ENCODE data around the gene ATP13A1. TPM values are rescaled to one million over a fixed set of nuclear protein-coding genes. Genes with fewer than 3 reads are reported as not detected.

The ATP13A1 gene
- total RNA-seq, 2 experiments from 2014 or later: 66.6 to 69.2 TPM

DNA sequence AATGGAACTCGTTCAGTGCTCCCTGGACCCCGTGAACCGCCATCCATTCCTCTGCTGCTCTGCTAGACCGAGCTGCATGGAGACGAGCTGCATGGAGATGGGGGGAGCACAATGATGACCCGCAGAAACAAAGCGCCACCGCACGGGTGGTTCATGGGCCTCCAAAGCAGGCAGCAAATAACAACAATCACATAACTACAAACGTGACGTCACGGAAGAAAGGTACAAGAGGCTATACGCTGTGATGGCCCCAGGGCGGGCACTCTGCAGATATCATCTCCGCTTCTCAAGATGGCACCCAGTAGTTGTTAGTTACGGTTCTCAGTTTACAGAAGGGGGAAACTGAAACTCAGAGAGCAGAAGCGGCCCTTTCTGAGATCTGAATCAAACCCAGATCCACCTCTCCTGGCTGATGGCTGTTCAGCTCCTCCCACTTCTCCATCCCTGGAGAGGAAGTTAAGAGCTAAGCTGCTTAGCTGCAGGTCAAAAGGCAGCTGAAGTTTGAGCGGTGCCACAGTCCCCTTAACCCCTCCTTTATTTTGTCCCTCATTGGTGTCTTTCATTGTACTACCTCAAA is 1.7 kb downstream of the ATP13A1 start:
- CTCF ChIA-PET: interaction anchor here (0.5 to 1.4 kb wide), 7 partner anchors 71 to 298 kb away, joined by 3 to 6 read pairs (median 3); partner anchors contain the start of gene ZNF506
- H3K36me3 Mint-ChIP-seq: peaks cover 29% of the 10 kb centered on the region
- peaks cover 26% of the 10 kb centered on the region for H3K4me1 Mint-ChIP-seq (ENCODE audit: low read depth)
- intact Hi-C loops (cut with micrococcal nuclease): loop anchor here (1.0 to 10.0 kb wide), 6 partner anchors 18 to 467 kb away; partner anchors contain the start of genes BORCS8, GATAD2A, GMIP and PBX4
- POLR2A ChIA-PET: interaction anchor here (0.8 to 2.0 kb wide), 13 partner anchors 8 to 204 kb away, joined by 3 to 9 read pairs (median 5); partner anchors contain the start of genes GMIP, NDUFA13, TSSK6 and ZNF253
- no peaks in the 10 kb centered on the region for H3K27me3 Mint-ChIP-seq
- peak overlapping the region; percentile 94 for H3K27ac Mint-ChIP-seq
- peak; percentile 81 for DNase-seq
- H3K4me3 Mint-ChIP-seq: peak overlapping the region; percentile 96
- no peaks in the 10 kb centered on the region for H3K9me3 Mint-ChIP-seq

DNA sequence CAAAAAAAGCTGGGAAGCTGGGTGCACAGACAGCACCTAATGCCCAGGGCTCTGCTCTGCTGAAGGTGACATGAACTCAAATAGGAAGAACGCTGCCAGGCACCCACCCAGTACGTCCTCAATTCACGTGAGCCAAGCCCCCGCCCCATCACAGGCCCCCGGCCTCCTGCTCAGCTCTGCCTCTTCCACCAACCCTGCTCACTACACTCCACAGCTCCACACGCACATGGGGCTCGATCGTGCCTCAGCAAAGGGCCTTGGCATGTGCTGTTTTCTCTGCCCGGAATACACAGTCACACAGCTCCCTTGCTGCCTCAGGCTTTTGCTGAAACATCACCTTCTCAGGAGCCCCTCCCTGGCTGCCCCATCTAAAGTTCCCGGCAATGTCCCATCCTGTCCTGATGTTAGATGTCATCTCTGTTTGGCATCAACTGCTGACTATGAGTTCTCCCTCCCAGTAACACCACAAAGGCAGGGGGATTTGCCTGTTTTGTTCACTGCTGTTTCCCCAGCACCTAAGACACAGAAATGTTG is 2.3 kb downstream of the ATP13A1 start:
- intact Hi-C loops (cut with micrococcal nuclease): loop anchor here (10.0 kb wide), 2 partner anchors 256 to 466 kb away; partner anchors contain the start of genes BORCS8, GATAD2A and RFXANK
- Mint-ChIP-seq H3K27ac (peak overlapping the region; percentile 94), H3K4me3 (peak overlapping the region; percentile 96), H3K9me3 (no peaks in the 10 kb centered on the region), H3K27me3 (no peaks in the 10 kb centered on the region), H3K4me1 (ENCODE audit: low read depth) (peaks cover 25% of the 10 kb centered on the region), H3K36me3 (peaks cover 33% of the 10 kb centered on the region)
- peak; percentile 30 for DNase-seq
- ChIA-PET CTCF (interaction anchor here (1.3 to 1.4 kb wide), 2 partner anchors 129 to 161 kb away, joined by 4 to 6 read pairs; partner anchors contain the start of gene ZNF506), POLR2A (interaction anchor here (0.8 to 2.0 kb wide), 7 partner anchors 9 to 205 kb away, joined by 3 to 9 read pairs (median 5); partner anchors contain the start of gene ZNF253)

DNA sequence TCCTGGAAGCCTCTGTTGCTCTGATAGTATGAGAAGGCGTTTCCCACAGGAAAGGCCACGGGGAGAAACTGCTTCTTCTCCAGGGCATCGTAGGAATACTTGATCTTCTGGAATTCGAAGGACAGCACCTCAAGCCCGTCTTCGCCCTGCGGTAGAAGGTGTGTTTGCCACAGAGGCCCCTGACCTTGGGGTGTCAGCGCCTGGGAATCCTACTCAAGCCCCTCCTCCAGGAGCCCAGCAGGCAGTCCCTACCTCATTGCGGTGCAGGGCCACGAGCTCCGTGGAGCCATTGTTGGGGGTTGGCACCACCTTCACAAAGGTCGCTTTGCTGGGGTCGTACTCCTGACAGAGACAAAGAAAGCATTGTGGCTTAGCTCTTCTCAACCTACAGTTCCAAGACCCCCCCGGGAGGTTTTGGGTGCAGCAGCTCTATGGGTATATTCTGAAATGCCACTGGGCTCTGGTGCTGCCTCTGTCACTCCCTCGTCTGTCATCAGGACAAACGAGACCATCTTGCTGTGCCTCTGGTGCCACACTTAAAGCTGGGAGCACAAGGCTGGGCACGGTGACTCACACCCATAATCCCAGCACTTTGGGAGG is 3.7 kb downstream of the ATP13A1 start:
- Mint-ChIP-seq H3K4me3 (no peak overlapping the region), H3K4me1 (ENCODE audit: low read depth) (peaks cover 25% of the 10 kb centered on the region), H3K27ac (peak overlapping the region; percentile 45), H3K9me3 (no peaks in the 10 kb centered on the region), H3K36me3 (peaks cover 42% of the 10 kb centered on the region), H3K27me3 (no peaks in the 10 kb centered on the region)
- no peak for DNase-seq
- intact Hi-C loops (cut with micrococcal nuclease): loop anchor here (10.0 kb wide), 2 partner anchors 255 to 465 kb away; partner anchors contain the start of genes BORCS8, GATAD2A and RFXANK
- ChIA-PET CTCF (interaction anchor here (0.9 to 2.8 kb wide), 3 partner anchors 16 to 128 kb away, joined by 3 to 7 read pairs (median 5); partner anchors contain the start of gene GMIP), POLR2A (no interaction called here)

DNA sequence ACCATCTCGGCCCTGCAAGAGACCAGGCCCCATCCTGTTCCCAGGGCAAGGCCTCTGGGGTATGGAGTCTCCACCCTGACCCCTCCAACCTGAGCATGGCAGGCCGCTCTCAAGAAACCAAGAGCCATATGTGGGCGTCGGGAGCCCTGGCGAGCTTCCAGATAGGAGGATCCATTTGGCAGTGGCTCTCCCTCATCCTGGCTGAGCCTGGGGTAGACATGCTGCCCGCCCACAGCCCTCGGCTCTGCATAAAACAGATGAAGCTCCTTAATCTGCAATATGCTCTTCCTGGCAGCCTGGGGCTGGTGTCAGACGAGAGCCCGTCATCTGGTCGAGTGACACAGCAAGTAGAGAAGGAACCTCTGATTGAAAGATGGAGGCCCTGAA is 6.1 kb downstream of the ATP13A1 start:
- ChIA-PET CTCF (interaction anchor here (0.6 to 2.8 kb wide), 4 partner anchors 13 to 240 kb away, joined by 3 to 7 read pairs (median 4); partner anchors contain the start of gene GMIP), POLR2A (interaction anchor here (0.6 kb wide), 1 partner anchor 141 kb away, joined by 4 read pairs; the partner anchor contains the start of gene NDUFA13)
- Mint-ChIP-seq H3K9me3 (no peaks in the 10 kb centered on the region), H3K4me1 (ENCODE audit: low read depth) (peaks cover 20% of the 10 kb centered on the region), H3K4me3 (no peak overlapping the region), H3K27me3 (no peaks in the 10 kb centered on the region), H3K27ac (no peak overlapping the region), H3K36me3 (peaks cover 53% of the 10 kb centered on the region)
- no peak for DNase-seq
- intact Hi-C loops (cut with micrococcal nuclease): no loop called here

DNA sequence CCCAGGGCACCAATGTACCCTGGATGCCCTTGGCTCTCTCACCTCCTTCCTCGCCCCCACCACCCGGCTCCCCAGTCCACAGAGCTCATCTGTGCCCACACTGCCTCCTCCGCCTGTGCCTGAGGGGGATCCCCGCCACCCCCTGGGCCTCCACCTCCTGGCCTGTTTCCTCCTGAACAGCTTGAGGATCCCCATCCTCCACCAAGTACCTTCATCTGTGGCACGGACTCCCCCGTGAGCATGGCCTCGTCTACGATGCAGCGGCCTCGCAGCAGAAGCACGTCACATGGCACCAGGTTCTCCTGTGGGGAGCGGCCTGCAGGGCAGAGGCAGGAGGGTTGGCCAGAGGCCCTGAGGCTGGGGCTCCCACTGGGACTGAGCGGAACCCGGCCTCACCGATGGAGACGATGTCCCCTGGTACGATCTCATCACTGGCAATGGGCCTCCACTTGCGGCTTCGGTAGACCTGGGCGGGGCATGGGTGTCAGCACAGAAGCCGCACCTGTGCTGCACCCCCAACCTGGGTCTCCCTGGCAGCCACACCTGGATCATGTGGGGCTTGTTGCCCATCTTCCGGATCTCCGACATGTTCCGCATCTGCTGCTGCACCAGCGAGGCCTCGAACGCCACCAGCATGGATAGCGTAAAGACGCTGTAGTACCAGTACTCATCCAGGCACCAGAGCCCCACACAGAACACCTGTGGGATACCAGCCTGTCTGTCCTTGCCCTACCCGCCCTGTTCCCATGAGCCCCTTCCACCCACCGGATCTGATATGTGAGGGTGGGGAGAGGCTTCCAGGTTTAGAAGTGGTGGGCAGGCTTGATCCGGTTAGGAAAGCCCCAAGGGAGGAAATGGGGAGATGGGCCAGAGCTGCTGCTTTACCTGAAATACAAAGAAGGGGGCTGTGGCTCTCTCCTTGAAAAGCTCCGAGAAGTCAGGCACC is 6.8 kb downstream of the ATP13A1 start:
- H3K27ac Mint-ChIP-seq: no peak overlapping the region

DNA sequence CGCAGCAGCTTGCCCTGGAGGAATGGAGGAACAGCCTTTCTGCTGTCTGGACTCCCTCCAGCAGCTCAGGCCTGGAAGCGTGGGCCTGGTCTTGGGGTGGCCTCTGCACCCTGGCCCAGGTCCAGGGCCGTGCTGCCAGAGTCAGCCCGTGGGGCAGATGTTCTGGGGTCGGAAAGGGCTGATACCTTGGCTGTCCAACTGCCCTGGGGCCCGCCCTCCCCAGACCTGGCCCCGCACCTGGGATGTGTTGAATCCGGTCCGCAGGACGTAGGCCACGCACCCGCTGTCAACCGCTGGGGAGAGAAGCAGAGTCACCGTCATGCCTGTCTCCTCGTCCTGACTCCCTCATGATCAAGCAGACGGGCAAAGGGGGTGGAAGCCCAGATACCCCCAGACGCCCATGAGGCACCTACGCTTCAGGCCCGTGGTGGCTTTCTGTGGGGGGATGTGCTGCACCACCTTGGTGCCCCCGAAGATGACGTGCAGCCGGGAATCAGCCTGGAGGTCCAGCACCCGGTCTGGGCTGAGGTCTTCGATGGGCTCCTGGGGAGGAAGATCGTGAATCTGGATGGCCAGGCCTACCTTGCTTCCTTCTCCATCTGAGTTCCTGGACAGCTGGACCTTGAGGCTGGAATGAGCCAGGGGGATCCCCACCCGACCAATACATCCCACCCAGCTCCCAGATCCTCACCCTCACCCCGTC is 7.7 kb downstream of the ATP13A1 start:
- Mint-ChIP-seq H3K4me3 (no peak overlapping the region), H3K4me1 (ENCODE audit: low read depth) (peaks cover 4% of the 10 kb centered on the region), H3K36me3 (peaks cover 46% of the 10 kb centered on the region), H3K27ac (no peak overlapping the region), H3K27me3 (no peaks in the 10 kb centered on the region), H3K9me3 (no peaks in the 10 kb centered on the region)
- intact Hi-C loops (cut with micrococcal nuclease): no loop called here
- no peak for DNase-seq
- CTCF ChIA-PET: no interaction called here
- POLR2A ChIA-PET: no interaction called here

More for the DNA sequence above, 6.8 kb downstream of the ATP13A1 start:
- Mint-ChIP-seq H3K4me3 (no peak overlapping the region), H3K4me1 (ENCODE audit: low read depth) (peaks cover 13% of the 10 kb centered on the region), H3K9me3 (no peaks in the 10 kb centered on the region), H3K36me3 (peaks cover 53% of the 10 kb centered on the region), H3K27me3 (no peaks in the 10 kb centered on the region)
- POLR2A ChIA-PET: no interaction called here
- CTCF ChIA-PET: interaction anchor here (0.8 to 2.8 kb wide), 3 partner anchors 13 to 124 kb away, joined by 3 to 7 read pairs (median 5); partner anchors contain the start of gene GMIP
- intact Hi-C loops (cut with micrococcal nuclease): no loop called here
- no peak for DNase-seq

DNA sequence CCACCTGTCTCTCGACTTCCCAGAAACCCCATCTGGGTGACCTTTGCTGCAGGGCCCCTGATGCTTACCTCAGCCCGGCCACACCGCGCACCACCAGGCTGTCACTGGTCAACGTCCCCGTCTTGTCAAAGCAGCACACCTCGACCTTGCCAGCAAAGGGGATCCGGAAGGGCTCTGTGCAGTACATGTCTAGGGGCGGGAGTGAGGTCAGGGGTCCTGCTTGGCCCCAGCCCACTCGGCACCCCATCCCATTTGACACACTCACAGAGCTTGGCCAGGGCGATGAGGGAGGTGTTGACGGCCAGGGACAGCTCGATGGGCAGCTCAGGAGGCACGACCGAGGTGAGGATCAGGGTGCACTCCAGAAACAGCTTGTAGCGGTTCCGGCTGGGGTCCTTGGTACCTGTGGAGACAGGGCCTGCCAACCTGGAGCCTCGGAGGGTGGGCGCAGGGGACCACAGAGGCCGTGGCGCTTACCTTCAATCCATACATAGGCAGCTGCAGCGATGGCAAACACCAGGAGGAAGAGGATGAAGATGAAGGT is 8.4 kb downstream of the ATP13A1 start:
- ChIA-PET CTCF (interaction anchor here (1.3 kb wide), 1 partner anchor 11 kb away, joined by 4 read pairs; no protein-coding TSS in a partner anchor), POLR2A (no interaction called here)
- no peaks in the 10 kb centered on the region for H3K9me3 Mint-ChIP-seq
- intact Hi-C loops (cut with micrococcal nuclease): no loop called here
- H3K27ac Mint-ChIP-seq: no peak overlapping the region
- no peak for DNase-seq
- peaks cover 4% of the 10 kb centered on the region for H3K4me1 Mint-ChIP-seq (ENCODE audit: low read depth)
- H3K27me3 Mint-ChIP-seq: no peaks in the 10 kb centered on the region
- peaks cover 46% of the 10 kb centered on the region for H3K36me3 Mint-ChIP-seq
- H3K4me3 Mint-ChIP-seq: no peak overlapping the region

DNA sequence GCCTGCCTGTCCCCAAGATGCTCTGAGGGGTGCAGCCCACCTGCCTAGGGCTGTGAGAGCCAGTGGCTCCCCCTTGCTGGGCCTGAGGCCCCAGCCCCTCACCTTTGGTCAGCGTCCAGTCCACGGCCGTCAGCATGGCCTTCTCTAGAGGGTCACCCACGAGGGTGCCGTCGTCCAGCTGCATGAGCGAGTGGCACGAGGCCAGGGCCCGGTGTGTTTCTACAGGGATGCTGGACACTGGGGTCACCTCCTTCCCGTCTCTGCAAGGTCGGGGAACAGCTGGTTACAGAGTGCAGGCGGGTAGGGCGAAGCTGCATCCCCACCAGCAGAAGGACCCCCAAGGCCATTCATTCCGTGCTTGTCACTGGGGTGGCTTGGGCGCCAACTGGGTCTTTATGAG is 9.0 kb downstream of the ATP13A1 start:
- Mint-ChIP-seq H3K27ac (no peak overlapping the region), H3K4me3 (no peak overlapping the region), H3K9me3 (no peaks in the 10 kb centered on the region), H3K36me3 (peaks cover 46% of the 10 kb centered on the region), H3K27me3 (no peaks in the 10 kb centered on the region), H3K4me1 (ENCODE audit: low read depth) (no peaks in the 10 kb centered on the region)
- DNase-seq: no peak
- intact Hi-C loops (cut with micrococcal nuclease): no loop called here
- ChIA-PET CTCF (interaction anchor here (1.3 kb wide), 1 partner anchor 10 kb away, joined by 4 read pairs; no protein-coding TSS in a partner anchor), POLR2A (no interaction called here)

DNA sequence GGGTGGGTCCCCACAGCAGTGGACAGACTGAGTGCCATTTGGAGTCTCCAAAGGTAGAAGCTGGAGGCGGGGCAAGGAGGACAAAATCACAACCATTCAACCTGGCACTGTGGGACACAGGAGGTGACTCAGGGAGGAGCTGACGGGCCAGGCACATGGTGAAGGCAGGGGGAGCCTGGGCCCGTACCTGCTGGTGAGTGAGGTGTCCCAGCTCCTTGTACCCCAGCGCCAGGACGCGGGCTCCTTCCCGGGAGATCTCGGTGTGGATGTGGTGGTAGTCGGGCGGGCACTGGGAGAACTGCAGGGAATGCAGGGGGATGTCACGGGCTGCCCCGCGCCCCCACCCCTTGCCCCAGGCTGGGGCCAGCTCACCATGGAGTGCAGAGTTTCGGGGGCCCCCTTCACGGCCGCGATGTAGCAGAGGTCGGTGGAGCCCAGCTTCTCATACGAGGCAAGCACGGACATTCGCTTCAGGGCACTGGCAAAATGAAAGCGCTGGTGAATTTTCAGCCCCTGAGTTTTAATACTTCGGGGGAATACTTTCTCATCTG is 9.8 kb downstream of the ATP13A1 start:
- CTCF ChIA-PET: interaction anchor here (2.6 kb wide), 1 partner anchor 10 kb away, joined by 13 read pairs; the partner anchor contains the start of gene GMIP

DNA sequence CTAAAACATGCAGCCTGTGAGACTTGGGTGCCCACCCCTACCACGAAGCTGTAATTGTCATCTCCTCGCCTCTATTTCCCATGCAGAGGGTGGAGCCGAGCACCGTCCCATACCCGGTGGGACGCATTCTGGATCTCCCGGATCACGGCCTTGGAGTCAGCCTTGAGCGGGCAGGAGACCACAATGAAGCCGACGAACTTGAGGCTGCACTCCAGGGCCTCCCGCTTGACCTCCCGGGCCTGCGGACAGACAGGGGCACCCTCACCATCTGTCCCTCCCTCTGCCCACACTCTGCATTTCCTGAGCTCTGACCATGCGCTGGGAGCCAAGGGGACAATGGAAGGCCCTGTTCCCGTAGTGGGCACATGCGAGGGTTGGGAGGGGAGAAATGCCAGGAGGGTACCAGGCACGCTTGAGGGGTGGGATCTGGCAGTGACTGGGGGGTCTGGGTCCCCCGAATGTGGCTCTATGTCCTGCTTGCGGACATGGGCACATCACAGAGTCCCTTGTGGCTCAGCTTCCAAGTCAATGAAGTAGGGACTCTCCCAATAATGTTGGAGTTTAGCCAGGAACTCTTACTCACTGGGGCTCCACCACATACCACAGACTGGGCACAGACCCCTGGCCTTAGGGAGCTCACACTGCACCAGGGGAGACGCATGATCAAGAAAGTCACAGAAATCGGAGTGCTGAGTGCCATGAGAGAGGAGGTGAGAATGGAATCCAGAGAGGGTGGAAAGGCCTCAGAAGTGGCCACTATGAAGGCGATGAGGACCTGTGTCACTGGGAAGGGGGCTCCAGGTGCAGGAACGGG is 10.8 kb downstream of the ATP13A1 start:
- DNase-seq: no peak
- CTCF ChIA-PET: interaction anchor here (2.6 to 3.5 kb wide), 3 partner anchors 9 to 120 kb away, joined by 11 to 15 read pairs (median 13); partner anchors contain the start of gene GMIP
- Mint-ChIP-seq H3K4me1 (ENCODE audit: low read depth) (no peaks in the 10 kb centered on the region), H3K9me3 (no peaks in the 10 kb centered on the region), H3K4me3 (no peak overlapping the region), H3K27ac (no peak overlapping the region), H3K36me3 (peaks cover 39% of the 10 kb centered on the region), H3K27me3 (no peaks in the 10 kb centered on the region)
- POLR2A ChIA-PET: interaction anchor here (0.6 to 1.8 kb wide), 3 partner anchors 9 to 101 kb away, joined by 3 to 6 read pairs (median 3); no protein-coding TSS in a partner anchor
- intact Hi-C loops (cut with micrococcal nuclease): no loop called here

More for the DNA sequence above, 9.8 kb downstream of the ATP13A1 start:
- H3K27me3 Mint-ChIP-seq: no peaks in the 10 kb centered on the region
- H3K36me3 Mint-ChIP-seq: peaks cover 44% of the 10 kb centered on the region
- no peak overlapping the region for H3K27ac Mint-ChIP-seq
- H3K4me3 Mint-ChIP-seq: no peak overlapping the region
- POLR2A ChIA-PET: interaction anchor here (0.6 kb wide), 2 partner anchors 9 to 102 kb away, joined by 3 read pairs; no protein-coding TSS in a partner anchor
- no peaks in the 10 kb centered on the region for H3K9me3 Mint-ChIP-seq
- DNase-seq: no peak
- no peaks in the 10 kb centered on the region for H3K4me1 Mint-ChIP-seq (ENCODE audit: low read depth)
- intact Hi-C loops (cut with micrococcal nuclease): no loop called here

Data from activated CD4-positive, alpha-beta memory T cell treated with anti-CD3 and anti-CD28 coated beads for 36 hours (primary cell).